Measurements from ENCODE around the gene NFYC.
A peak's percentile ranks its signal among the peaks of the same experiment; 100 is the strongest.

The NFYC gene

GRCh38 chr1:40783001-40783905 is 91.7 kb downstream of the NFYC start, which contains the start of gene KCNQ4:
TSS of gene KCNQ4 (plus strand) at chr1:40783787. CDS start at chr1:40784094, 307 bp downstream.
- peak in 1 of 2 donors; percentile 18 for DNase-seq (ENCODE audit: low read depth in 2 of 2)

GRCh38 chr1:40784141-40784770 is 92.8 kb downstream of the NFYC start:
- DNase-seq (ENCODE audit: low read depth in 2 of 2): no peak

DNA sequence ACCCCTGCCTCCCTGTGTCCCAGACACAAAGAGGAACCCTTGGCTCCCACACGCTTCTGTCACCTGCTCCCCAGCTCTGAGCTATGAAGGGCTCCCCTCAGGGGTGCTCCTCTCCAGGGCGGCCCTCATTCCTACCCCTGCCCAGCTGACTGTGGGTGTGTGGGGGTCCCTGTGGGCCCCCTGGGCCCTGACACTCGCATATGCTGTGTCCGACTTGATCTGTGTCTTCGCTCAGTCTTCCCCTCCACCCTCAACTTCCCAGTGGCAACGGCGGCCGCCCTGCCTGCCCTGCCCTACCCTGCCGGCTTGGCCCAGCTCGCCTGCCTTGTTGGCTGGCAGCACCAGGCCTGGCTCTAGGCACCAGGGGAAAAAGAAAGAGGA is 93.3 kb downstream of the NFYC start:
- no peak for DNase-seq (ENCODE audit: low read depth in 2 of 2)

DNA sequence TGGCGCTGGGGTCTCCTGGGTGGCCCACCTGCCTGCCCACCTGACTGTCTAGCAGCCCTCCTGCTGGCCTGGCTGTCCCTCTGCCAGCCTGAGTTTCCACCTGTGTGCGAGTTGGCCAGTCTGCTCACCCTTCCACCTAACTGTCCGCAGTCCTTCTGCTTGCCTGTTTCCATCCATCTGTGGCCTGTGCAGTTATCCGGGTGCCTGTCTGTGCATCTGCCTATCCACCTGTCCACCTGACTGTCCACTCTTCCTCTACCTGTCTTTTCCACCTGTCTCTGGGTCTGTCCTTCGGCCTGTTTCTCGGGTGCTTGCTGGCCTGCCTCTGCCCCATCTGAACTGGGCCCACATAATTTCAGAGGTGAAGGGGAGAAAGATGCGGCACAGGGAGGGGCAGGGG is 93.9 kb downstream of the NFYC start:
- DNase-seq (ENCODE audit: low read depth in 2 of 2): no peak

DNA sequence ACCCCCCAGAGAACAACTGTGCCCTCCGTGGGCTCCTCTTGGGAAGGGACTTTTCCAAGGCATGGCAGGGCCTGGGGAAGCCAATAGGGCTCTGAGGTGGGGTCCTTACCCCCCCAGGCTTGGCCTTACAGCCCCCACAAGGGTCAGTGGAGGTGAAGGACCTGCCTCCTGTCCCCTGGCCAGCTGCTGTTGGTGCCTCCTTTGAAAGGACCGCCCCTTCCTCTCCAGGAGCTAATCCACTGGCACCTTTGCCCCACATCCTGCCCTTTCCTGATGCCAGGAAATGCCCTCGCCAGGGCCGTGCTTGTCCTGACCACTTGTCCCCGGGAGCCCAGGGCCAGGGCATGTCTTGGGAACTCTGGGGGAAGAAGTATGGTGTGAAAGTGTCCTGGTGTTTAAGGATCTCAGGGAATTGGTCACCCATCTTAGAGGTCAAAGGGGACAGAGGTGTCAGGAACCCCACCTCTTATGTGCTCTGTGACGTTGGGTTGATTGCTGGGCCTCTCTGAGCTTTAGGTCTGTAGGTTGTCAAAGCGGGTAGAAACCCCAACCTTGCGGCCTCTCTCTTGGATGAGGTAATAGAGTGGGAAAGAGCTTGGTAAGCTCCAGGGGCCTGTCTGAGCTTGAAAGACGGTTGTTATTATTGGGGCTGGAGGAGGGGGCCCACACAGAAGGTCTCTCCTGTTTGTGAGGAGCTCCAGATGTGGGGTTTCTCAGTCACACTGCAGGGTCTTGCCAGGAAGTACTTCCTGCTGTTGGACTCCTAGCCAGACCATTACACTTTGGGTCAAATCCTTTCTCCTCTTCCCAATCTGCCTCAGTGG is 94.9 kb downstream of the NFYC start:
- DNase-seq (ENCODE audit: low read depth in 2 of 2): no peak

- DNase-seq (ENCODE audit: low read depth in 2 of 2): no peak
Measured at GRCh38 chr1:40786995-40787705, 95.6 kb downstream of the NFYC start.

DNA sequence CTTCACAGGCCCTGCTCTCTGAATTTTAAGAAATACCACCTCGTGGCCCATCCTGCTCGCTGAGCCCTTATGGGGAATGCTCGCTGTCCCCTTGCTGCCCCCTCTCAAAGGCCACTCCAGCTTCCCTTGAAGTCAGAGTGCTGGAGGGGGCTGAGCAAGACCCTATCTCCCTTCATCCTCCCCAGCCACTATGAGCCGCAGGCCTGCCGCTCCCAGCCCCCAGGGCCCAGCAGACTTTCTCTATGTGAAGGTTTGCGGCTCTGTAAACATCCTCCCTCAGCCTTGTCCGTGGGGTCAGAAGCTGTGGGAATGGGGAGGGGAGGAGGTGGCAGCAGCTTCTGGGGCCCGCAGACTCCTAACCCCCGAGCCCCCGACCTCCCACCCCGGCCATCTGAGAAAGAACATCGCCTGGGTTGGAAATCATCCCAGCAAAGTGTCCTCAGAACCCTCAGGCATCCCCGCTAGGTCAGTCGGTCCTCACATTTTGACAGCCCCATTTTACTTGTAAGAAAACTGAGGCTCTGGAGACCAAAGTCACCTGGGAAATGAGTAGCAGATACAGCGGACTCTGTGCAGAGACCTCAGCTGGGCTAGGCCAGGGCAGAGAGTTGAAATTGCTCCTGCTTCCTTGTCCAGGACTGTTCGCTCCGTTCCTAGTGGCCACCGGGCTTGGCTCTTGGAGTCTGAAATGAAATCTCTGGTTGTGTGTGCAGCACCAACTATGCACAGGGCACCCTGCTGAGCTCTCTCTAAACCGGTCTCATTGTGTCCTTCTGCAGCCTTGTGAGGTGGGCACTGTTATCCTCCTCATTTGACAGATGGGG is 96.4 kb downstream of the NFYC start:
- no peak for DNase-seq (ENCODE audit: low read depth in 2 of 2)

DNA sequence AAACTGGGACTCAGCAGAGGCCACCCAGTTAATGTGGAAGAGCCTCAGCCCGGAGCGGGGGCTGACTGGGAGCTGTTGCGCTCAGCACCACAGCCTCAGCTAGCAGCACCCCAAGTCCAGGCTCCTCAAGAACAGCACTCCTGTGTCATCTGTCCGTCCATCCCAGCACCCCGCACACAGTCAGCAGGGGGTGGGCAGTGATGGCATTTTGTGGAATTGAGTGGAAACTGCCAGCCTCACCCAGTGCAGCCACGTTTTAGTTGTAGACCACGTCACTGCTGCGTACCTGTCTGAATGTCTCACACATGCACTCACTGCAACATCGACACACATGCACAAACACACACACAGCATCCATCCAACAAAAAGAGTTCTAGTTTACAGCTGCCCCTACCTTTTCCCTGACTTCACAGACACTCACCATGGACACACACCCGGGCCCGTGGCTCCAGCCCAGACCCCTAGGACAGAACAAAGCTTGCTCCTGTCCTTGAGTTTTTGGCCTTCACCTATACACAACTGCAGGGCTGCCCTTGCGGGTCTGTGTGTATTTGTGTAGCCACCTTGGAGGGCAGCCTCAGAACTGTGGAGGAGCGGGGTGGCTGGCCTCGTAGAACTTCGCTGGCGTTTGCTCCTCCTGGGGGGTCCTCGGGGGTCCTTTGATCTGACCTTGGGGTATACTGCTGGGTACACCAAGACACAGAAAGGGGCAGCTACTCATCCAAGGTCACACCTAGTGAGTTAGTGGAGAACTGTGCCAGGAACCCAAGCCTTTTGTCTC is 97.2 kb downstream of the NFYC start:
- no peak for DNase-seq (ENCODE audit: low read depth in 2 of 2)

DNA sequence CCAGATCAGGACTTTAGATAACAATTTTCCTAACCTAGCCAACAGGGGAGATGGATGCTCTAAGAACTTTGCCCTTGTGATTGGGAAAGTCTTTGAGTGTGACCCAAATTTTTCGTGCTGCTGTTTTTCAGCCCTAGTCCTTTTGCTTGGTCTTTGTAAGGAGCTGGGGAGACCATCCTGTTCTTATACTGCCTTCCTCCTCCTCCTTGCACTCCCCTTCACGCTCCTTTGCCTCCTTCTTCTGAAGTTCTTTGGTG is 97.8 kb downstream of the NFYC start:
- no peak for DNase-seq (ENCODE audit: low read depth in 2 of 2)

DNA sequence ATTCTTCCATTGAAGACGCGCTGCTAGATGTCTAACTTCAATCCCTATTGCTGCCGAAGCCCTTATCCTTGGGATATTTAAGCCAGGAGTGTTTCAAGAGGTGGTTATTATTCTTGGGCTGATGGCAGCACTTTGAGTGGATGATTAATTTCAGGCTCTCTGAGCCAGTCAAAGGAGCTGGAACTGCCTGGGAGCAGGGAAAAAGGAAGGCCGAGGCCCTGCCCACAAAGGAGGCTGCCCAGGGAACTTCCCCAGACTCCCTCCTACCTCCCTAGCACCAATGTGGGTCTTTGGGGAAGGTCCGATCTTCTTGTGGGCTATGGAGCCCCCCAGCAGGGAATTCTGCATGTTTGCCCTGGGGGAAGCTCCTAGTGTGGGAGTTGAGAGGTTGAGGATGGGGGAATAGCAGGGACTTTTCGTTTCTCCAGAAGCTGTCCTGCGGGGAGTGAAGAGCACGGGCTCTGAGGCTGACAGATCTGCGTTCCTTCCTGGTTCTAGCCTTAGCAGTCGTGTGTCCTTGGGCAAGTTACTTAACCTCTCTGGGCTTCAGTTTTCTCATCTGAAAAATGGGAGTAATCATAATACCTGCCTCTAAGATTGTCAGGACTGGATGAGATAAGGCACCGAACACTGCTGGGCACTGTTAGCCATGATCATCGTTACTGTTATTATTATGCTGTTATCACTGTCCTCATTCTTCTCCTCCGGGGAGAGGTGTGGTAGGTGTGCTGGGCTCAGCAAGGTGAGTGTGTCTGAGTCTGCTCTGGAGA is 98.3 kb downstream of the NFYC start:
- no peak for DNase-seq (ENCODE audit: low read depth in 2 of 2)

DNA sequence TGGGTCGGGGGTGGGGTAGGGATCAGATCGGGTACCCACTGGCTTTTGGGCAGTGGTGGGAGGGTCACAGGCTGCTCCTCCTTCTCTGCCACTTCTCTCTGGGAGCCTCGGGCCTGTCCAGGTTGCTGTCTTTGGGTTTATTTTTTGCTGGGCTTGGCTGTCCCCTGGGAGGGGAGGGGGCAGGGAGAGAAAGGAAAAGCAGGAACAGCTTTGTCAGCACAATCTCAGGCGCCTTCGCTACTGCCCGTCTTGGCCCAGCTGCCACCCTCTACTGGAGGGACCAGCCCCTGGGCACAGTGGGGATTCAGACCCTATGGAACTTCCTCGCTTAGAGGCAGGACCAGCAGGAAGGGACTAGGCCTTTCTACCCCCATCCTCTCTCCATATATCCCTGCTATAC is 100.5 kb downstream of the NFYC start:
- DNase-seq (ENCODE audit: low read depth in 2 of 2): no peak

DNA sequence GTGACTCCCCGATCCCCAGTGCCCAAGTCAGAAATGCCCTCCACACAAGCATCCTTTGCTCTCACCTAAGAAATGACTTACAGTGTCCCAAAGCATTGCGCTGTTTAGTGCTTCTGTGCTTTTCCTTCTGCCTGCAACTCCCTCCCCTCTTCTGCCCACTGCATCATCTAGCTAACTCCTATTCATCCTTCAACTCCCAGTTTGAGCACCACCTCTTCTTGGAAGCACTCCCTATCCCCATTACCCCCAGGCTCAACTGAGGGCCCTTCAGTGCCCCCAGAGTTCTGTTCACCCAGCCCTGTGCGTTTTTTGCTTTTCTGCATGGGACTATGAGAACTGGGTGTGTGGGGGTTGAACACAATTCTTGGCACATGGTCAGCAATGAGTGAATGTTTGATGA is 102.1 kb downstream of the NFYC start:
- no peak for DNase-seq (ENCODE audit: low read depth in 2 of 2)

GRCh38 chr1:40794048-40794447 is 102.5 kb downstream of the NFYC start:
- DNase-seq (ENCODE audit: low read depth in 2 of 2): no peak

DNA sequence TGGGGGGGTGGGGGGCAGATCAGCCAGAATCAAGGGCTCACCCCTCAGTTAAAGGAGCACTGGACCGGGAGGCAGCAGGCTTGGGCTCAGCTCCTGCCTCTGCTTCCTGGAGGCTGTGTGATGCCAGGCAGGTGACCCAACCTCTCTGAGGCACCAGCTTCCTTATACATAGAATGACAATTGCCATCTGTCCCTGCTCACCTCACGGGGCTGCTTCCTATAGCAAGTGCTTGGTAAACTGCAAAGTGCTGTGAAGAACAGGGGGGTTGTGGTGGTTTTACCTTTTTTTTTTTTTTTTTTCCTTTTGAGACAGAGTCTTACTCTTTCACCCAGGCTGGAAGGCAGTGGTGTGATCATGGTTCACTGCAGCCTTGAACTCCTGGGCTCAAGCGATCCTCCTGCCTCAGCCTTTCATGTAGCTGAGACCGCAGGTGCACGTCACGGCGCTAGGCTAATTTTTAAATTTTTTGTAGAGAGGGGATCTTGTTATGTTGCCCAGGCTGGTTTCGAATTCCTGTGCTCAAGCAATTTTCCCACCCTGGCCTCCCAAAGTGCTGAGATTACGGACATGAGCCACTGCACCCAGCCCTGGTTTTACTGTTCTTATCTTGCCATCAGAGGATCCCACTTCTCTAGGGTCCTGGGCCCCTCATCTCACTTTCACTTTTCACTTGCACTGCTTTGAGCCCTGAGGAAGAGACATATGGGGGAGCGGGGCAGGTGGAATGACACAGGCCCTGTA is 103.6 kb downstream of the NFYC start:
- no peak for DNase-seq (ENCODE audit: low read depth in 2 of 2)

DNA sequence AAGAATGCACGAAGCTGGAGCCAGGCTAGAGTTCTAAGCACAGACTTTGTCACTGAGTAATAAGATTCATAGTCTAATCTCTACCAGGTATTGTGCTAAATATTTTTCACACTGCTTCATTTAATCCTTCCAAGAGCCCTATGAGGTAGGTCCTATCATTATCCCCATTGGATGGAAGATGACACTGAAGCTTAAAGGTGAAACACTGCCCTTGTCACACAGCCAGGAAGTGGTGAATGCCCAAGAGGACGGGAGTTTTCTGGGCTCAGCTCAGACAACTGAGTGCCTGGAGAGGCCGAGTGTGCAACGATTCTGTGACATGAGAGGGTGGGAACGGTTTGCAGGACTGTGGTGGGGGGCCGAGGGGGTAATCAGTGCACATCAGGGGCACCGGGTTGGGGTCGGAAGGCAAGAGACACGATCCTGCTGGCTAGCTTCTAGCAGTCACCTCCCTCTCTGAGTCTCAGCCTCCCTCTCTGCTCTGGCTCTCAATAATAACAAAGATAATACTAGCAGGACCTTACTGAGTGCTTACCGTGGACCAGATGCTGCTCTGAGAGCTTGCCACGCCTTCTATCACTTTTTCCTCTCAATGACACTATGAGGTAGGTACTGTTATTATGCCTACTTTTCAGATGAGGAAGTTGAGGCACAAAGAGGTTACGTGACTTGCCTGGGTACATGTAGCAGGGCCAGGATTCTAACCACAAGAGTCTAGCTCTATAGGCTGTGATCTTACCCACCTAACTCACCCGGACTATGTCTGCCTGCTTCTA is 104.5 kb downstream of the NFYC start:
- no peak for DNase-seq (ENCODE audit: low read depth in 2 of 2)

- no peak for DNase-seq (ENCODE audit: low read depth in 2 of 2)
Measured at GRCh38 chr1:40796939-40797667, 105.6 kb downstream of the NFYC start.

DNA sequence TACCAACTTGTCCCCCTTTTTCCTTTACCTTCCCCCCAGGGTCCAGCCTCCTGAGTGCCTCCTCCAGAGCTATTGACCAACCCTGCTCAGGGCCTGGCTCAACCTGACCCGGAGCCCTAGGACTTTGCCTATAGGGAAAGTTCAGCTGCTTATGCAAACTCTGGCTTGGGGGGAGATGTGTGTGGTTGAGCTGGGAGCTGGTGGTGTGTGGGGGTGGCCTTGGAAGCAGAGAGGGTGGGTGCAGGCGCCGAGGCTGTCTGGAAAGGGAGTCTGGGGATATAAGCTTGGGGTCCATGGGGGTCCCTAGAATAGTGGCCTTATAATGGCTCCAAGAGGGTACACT is 106.1 kb downstream of the NFYC start:
- DNase-seq (ENCODE audit: low read depth in 2 of 2): no peak

Measured in stimulated activated CD4-positive, alpha-beta T cell treated with anti-CD3 and anti-CD28 coated beads, Interleukin-4, amount 100 ng/mL, for 48 hours (primary cell).